ENCODE measurements around the gene SLITRK6.

DNA sequence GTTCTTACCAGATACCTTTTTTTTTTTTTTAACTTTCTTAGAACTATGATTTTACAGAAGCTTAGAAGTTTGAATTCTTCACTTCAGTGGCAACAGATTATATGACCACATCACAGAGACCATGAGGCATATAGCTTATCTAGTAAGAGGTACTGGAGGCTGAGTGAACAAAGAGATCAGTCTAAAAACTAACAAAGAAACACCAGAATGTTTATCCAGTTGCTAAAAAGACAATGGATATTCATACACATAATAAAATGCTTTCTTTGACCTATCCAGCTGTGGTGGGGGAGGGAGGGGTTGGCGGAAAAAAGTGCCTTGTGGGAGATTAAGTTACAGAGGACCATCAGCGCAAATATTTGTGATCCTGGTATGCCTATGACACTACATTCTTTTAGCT, 34.7 kb upstream of the SLITRK6 start:
- TF ChIP-seq POLR2A (IDR thresholded peaks at IDR 0.05): no peak
- TF ChIP-seq, protein P1, sequence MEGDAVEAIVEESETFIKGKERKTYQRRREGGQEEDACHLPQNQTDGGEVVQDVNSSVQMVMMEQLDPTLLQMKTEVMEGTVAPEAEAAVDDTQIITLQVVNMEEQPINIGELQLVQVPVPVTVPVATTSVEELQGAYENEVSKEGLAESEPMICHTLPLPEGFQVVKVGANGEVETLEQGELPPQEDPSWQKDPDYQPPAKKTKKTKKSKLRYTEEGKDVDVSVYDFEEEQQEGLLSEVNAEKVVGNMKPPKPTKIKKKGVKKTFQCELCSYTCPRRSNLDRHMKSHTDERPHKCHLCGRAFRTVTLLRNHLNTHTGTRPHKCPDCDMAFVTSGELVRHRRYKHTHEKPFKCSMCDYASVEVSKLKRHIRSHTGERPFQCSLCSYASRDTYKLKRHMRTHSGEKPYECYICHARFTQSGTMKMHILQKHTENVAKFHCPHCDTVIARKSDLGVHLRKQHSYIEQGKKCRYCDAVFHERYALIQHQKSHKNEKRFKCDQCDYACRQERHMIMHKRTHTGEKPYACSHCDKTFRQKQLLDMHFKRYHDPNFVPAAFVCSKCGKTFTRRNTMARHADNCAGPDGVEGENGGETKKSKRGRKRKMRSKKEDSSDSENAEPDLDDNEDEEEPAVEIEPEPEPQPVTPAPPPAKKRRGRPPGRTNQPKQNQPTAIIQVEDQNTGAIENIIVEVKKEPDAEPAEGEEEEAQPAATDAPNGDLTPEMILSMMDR (IDR thresholded peaks at IDR 0.05): no peak

Measured in right lobe of liver (tissue), 4 donors.